NCI-H146 treated with DMSO at 0.1 percent for 48 hours (cell line): Measurements from ENCODE around the gene ROBO1.

Experiments used
- DNase-seq: peaks from one replicate; lab custom pipeline; 2025; ENCODE audit not compliant: unreplicated experiment; lab: John Stamatoyannopoulos, UW

Gene ROBO1

DNA sequence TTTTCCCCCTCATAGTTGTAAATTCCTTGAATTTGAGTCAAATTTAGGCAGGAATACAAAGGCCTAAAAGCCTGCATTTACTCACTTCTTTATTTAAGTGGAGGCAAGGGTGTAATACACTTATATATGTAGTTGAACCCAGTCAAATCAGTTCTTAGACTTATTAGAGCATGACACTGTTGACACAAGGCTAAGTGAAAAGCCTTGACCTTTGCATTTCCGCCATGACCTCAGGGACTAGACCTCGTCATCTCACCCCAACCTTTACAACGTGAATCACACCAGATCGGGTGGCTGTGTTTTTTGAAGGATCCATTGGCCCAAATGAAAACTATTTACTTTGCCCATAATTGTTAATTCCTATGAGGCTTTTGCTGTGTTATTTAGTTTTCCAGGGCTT lies 774.4 kb downstream of the ROBO1 start:
- DNase-seq = no peak

DNA sequence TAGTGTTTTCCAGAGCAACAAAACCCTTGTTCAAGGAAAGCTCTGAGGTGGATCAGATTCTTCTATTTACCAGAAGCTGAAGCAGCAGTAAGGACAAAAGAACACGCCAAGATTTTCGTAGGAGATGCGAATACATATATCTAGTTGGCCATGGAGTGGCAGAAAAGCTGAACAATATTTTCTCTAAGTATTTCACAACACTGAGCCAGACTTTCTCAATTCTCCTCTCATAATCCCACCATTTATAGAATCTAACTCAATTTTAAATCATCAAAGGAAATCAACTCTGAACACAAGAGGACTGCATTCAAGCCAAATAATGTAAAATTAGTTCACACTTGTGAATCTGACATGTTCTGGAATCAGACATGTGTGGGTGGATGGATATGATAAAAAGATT lies 775.0 kb downstream of the ROBO1 start:
- no peak for DNase-seq

DNA sequence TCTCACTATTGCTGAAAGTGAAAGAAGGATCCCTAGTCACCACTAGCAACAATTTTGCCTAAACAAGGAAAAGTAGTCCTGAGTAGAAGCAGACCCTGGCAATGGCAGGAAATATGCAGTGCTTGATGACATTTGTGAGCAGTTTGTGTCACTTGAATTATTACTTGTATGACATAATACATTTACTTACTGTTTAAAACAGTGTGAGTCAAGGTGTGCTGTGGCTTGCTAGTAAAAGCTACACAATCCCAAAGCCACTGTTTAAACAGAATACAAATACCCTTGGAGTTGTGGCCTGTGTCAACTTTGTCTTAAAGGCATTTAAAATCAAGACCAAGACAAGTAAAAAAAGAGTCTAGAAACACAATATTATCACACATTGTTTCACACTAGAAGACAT lies 775.4 kb downstream of the ROBO1 start:
- DNase-seq = no peak

DNA sequence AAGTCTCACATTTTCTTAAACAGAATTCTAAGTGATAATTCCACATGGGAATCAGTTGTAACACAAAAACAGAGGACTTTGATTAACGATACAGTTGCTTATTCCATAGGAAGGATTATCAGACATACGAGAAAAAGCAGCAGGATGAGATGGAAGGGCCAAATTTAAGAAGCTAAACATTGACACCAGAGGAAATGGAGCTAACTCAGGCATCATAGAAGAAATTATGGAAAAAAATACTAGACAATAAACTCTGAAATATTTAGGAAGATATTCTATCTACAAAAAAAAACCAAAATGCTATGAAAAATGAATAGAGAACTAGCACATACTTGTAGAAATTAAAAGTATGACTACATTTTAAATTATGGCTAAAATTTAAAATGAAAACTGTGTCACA lies 776.1 kb downstream of the ROBO1 start:
- no peak for DNase-seq

DNA sequence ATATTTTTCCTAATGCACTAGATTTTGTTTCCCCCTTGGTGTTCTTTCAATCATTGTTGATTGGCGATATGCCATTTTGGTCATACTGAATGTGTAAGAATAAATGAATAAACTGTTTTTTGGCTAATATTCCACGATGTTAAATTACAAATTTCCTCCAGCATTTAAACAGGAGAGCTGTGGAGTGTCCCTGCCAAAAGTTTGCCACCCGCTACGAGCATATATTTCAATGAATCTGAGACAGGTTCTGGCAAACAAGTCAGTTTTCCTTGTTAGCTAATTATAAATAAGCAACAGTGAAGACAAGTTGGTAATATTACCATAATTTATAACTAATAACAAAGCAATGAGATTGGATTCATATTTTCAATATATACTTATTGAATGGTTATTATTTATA lies 777.6 kb downstream of the ROBO1 start:
- no peak for DNase-seq

DNA sequence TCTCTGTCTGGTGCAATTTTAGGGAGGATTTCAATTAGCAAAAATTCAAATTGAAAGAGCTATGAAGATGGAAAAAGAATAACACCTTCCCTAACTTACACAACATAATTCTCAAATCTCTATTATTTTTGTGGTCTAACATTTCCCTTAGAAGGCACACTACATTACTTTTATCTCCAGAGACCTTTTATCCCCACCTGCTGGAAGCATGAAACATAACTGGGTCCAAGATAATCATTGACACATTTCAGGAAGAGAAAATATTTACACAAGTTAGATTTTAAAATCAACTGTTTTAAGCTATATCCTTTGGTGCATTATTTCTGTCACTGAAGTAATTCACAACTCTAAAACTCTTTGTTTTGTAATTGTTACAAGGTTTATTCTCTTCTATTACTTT lies 779.5 kb downstream of the ROBO1 start:
- DNase-seq = no peak

DNA sequence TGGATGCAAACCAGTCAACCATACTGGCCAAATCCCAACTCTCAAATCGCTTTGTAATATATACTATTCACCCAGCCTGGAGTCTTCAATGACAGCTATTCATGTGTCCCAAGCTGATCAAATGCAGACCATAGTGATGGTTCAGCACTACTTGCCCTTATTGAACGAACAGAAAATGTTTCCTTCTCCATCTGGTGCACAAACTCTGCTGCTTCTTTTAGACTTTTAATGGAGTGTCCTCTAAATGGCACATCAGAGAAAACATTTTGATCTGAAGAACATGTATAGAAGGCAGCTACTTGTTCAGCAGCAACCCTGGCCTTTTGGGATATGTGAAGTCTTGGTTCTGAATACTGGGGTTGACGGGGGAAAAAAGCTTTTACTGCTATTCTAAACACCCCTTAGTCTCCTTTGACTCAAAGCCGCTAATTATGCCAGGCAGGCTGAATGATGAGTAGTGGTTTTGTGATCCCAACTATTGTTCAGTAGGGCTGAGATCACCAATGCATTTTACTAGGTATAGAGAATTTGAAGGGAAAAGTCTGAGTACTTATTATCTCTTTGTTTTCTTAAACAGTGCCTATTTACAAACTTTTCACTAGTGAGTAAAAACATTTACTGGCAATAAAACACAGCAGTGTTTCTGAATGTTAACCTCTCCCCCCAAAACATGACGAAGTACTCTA lies 781.2 kb downstream of the ROBO1 start:
- peak; percentile 13 for DNase-seq

DNA sequence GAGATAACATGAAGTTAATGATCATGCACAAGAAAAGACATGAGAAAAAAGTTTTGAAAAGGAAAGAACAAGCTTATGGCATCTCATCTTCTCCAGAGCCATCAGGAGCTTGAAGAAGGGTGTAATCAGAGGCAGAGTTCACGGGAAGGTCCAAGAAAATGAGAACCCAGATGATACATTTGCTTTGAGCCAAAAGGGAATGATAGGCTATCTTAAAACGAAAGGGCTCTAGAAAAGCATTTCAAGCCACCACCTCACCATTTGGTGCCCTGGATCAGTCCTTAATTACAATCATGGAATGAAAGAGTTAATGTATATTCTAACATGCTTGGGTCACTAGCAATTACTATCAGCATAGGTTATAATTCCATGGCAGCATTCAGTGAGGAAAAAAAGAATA lies 781.8 kb downstream of the ROBO1 start:
- DNase-seq = no peak

DNA sequence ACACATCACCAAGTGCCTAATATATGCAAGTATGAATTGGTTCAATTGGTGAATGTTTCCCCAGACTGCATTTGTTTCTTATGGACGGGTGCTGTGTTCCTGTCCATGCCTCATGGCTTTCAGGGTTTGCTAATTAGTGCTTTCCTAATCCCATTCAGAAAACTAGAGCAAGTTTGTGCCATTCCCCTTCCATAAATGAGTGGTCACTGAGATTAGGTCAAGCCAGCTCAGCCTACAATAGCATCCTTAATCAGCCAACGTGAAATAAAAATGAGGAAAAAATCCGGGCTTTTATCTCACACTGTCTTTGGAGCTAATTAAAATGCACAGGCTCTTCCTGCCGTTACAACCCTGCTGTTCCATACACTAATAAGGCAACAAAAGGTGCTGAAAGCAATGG lies 788.8 kb downstream of the ROBO1 start:
- DNase-seq = peak; percentile 25

DNA sequence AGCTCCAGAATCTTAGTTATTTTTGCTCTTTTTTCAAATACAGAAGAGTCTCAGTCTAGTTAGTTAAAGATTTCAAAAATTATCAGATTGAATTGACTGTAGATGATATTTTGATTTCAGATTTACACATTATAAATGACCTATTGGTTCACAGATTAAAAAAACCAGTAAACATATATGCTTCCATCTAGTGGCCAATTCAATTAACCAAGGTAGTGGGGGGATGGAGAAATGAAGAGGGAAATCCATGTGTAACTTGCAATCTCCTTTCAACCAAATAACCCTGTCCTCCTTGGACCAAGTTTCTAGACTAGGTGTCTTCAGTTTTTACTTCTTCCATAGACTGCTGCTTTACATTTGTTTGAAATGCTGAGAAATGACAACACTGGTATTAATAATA lies 789.8 kb downstream of the ROBO1 start:
- DNase-seq = peak; percentile 39

DNA sequence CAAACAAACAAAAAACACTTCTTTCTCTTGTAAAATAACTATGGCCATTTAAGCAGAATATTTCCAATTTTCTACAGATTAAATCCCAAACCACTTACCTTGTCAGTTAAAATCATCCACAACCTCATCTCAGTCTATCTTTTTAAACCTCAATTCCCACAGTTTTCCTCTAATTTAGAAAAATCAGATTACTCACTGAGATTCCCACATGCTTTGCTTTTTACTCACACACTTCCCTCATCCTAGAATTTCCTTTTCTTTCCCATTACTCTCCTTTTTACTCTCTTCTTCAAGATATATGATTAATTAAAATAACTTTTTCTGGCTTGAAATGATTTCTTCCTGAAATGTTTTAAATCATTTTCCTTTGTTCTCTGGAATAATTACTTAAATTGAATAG lies 790.7 kb downstream of the ROBO1 start:
- DNase-seq = no peak

DNA sequence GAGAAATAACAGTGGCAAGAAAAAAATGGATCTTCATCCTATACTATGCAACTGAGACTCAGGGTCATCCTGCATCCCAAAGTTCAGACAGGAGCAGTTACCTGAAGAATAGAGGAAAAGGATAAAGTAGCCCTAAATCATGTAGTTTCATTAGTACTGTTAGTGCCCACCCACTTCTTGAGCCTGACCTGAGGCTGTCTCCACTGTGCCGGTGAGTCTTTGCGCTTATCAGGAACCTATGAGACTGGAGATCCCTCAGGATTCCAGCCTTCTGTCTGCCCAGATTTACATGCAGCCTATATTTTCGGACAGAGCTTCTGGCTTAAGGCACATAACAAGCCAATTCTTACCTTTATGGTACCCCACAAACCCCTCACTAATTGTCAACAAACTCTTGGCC lies 791.6 kb downstream of the ROBO1 start:
- no peak for DNase-seq

DNA sequence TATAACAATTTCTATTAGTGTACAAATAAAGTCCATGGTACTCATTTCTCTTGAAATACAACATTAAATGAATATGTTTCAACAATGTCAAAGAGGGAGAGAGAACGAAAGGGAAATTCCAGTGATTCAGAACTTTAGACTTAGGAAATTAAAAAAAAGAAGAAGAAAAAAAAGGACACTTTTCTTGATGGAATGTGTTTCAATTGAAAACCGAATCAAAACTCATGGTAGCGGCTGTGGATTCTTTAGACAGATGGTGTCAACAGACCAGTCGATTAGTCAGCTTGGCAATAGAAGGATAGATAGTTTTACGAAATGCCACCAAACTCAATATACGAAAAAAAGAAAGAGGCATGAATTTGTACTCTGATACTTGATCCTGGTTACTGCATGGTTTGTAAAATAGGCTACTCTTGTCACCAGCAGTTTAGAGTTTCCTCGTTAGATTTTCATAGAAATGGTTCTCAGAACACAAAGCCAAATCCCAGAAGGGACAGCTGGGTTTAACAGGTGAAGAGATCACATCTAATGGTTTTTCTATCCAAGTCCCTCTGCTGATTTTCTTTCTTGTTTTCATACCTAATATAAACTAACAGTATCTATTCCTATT lies 793.5 kb downstream of the ROBO1 start:
- DNase-seq = no peak

DNA sequence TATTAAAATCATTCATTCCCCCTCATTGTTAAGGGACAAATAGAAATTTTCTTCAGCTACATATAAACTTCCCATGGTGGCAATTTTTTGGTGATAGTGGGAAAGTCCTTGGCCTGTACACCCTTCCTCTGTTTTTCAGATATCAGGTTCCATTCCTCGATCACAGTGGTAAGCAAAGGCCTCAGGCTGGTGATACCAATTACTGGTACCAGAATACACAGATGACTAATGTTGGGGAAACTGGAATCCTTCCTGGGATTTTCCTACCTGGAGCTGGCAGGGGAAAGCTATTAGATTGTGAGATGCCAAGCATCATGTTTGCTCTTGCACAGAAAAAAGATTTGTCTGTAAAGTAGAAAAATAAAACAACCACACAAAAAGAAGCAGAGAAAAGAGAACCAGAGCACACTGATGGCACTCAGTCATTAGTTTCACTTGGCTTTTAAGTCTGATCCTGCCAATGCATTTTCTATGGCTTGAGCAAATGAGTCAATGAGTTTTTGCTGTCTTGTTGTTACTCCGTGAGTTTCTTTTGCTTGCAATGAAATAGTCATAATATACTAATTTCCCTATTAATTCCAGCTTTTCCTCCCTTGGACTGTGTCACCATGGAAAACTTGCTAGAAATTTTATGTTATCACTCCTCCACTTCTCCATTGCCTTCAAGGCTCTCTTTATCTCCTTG lies 795.0 kb downstream of the ROBO1 start:
- DNase-seq = no peak

DNA sequence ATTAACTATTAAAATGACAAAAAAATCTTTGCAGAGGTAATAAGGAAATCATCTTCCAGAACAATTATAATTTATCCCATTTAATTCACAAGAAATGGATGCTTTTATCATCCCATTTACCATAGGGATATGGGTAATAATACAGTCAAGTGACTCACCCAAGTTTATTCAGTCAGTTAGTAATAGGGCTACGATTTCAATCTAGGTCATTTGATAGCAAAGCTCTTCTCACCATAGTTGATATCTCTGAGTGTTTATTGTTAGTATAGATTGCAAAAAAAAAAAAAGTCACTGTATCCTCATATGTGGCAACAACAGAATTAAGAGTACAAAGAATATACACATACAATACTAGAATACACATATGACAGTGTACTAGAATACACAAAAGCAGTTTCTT lies 797.1 kb downstream of the ROBO1 start:
- DNase-seq = no peak

DNA sequence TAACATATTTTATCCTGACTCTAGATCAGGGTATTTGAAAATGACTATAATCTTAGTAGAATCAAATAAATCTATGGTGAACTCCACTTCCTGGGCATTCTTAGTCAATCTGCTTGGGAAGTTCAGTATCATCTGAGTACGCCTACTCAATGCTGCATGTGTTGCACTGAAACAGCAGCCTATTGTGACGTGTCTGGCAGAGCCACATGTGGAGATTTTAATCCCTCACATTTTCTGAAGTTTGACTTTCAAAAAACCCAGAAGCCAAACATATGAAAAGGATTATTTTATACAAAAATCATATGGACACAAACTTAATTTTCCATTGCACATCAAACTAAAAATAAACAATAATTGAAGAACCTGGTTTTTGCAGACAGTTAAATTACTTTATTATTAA lies 798.3 kb downstream of the ROBO1 start:
- no peak for DNase-seq

DNA sequence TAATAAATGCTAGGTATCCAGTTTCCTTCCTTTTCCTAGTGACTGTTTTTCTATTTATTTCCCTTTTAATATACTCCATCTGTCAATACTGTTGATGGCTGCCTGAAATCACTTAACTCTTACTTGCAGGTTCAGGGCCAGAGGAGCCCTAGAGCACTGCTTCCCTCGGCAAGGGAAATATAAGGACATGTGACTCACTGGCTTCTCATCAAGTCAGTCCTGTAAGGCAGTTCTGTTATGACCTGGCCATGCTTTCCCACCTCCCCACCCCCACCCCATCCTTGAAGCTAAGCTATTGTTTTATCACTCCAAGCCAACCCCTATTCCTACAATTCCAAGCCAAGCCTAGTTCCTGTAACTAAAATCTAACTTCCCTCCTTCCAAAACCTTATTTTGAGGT lies 800.7 kb downstream of the ROBO1 start:
- DNase-seq = no peak

DNA sequence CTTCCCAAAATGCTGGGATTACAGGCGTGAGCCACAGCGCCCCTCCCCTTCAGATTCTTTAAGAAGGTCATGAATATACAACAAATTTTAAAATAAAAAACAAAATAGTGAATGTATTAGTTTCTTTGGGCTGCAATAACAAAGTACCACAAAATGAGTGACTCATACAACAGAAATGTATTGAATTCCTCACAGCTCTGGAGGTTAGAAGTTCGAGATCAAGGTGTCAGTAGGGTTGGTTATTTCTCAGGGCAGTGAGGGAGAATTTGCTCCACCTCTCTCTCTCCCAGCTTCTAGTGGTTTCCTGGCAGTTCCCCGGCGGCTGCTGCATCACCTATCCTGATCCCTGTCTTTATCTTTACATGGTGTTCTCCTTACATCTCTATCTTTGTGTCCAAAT lies 804.0 kb downstream of the ROBO1 start:
- DNase-seq = no peak

DNA sequence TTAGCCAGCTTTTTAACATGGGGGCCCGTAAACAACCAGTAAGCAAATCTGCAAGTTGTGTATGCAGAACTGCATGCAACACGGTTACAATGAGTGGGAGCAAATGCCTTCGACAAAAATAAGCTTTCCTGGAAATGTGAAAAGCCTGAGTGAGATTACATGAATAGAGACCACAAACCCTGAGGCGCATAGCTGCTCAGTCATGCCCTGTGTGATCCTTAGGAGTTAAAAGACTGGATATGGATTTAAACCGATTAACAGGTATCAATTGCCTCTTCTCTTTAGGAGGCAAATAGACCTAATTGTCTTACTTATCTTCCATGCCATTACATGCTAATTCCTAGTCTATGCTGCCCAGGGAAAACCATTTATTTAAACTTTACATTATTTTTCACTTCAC lies 810.3 kb downstream of the ROBO1 start:
- DNase-seq = peak; percentile 72

DNA sequence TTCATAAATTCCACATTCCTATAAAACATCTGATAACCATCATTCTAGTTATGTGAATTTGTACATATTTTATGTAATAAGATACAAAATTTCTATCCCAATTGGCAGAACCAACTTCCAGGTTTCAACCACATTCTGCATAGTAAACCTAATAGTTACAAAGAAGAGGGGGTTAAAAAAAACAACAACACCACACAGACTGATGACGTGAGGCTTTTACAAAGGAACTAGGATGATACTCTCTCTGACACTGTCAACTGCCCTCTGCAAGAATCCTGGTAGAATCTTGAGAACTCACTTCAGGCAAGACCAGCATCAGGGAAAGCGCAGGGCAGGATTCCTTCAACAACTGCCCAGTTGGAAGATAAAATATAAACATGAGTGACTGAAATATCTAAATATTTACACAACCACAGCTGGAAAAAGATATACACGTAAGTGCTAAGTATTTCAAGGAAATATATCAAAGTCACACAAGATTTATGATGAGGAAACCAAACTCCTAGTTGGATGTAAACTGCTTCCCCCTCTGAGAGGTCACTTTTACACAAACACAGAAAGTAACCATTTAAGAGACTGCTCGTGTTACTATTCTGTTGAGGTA lies 816.4 kb downstream of the ROBO1 start:
- DNase-seq = no peak

DNA sequence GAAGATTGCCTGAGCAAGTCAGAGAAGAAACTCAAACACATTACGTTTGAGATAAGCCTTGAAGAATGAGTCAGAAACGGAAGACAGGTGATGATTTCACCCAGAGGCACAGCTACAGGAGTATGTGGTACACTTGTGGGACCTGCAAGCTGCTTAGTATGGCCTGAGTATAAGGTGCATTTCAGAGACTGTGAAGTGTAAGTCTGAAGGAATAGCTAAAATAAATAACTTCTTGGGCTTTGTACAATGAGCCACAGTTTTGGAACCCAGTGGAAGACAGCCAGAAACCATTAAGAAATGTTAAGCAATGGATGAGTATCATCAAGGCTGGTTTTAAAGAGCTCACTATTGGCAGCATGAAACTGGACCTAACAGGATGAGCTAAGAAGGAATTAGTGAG lies 826.2 kb downstream of the ROBO1 start:
- no peak for DNase-seq

DNA sequence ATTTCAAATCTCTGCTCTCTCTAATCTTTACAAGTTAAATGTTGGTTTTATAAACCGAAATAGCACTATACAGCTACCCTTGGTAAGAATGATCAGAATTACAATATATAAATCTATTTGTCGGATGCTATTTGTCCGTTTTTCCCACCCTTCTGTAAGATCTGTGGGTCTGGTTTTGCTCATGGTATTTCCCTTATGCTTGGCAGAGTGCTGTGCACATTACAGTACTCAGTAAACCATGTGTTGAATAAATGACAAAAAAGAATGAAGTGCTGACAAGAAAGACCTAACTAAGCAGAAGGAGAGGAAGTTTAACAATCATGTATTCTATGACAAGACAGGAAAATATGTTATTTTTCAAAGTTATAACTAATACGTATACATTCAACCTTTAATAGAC lies 827.2 kb downstream of the ROBO1 start:
- no peak for DNase-seq
